ENCODE measurements around the gene KCNIP1. TPM values are rescaled to one million over a fixed set of nuclear protein-coding genes. Genes with fewer than 3 reads are reported as not detected.
A peak's percentile ranks its signal among the peaks of the same experiment; 100 is the strongest.

The KCNIP1 gene
- total and polyA plus RNA-seq, 4 donors = 31.2 to 165 (median 111) TPM

- no peaks in the 10 kb centered on the region for H3K9me3 ChIP-seq (ENCODE audit: control insufficient read depth, insufficient read depth, low read length)
- no peak overlapping the region for H3K4me3 ChIP-seq (ENCODE audit: low read depth, low read length)
- H3K27me3 ChIP-seq (ENCODE audit: control insufficient read depth, insufficient read depth, low read length) = no peaks in the 10 kb centered on the region
- peaks cover 21% of the 10 kb centered on the region for H3K4me1 ChIP-seq (ENCODE audit: control insufficient read depth, insufficient read depth, low read length)
- WGBS (ENCODE audit: insufficient coverage) = 75% methylated on average over 5 of the region's 5 CpGs
- no peaks in the 10 kb centered on the region for H3K36me3 ChIP-seq (ENCODE audit: control insufficient read depth, insufficient read depth, low read length)
- peak in 1 of 6 donors; percentile 50 for DNase-seq (ENCODE audit: low read depth in 4 of 6, low spot score in 6 of 6)
- no peak overlapping the region for H3K27ac ChIP-seq (ENCODE audit: low read depth, low read length)
Observed at GRCh38 chr5:170513856-170514525, 10.2 kb downstream of the KCNIP1 start.

DNA sequence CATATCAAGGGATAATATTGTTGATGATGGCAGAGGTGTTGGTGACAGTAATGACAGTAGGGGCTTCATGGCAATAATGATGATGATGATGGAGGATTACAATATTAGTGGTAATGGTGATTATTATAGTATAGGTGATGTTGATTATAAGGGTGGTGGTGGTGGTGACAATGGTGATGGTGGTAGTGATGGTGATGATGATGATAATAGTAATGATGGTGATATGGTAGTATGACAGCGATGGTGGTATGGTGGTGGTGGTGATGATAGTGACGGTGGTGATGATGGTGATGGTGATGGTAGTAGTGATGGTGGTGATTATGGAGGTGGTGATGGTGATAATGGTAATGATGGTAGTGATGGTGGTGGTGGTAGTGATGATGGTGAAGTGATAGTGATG lies 13.6 kb downstream of the KCNIP1 start:
- Histone ChIP-seq H3K27me3 (ENCODE audit: control insufficient read depth, insufficient read depth, low read length) (no peaks in the 10 kb centered on the region), H3K27ac (ENCODE audit: low read depth, low read length) (no peak overlapping the region), H3K4me3 (ENCODE audit: low read depth, low read length) (no peak overlapping the region), H3K4me1 (ENCODE audit: control insufficient read depth, insufficient read depth, low read length) (peaks cover 28% of the 10 kb centered on the region), H3K36me3 (ENCODE audit: control insufficient read depth, insufficient read depth, low read length) (no peaks in the 10 kb centered on the region), H3K9me3 (ENCODE audit: control insufficient read depth, insufficient read depth, low read length) (no peaks in the 10 kb centered on the region)
- WGBS (ENCODE audit: insufficient coverage) = 98% methylated on average over 2 of the region's 2 CpGs
- no peak for DNase-seq (ENCODE audit: low read depth in 4 of 6, low spot score in 6 of 6)

GRCh38 chr5:170518277-170518676 lies 14.5 kb downstream of the KCNIP1 start:
- Histone ChIP-seq H3K27me3 (ENCODE audit: control insufficient read depth, insufficient read depth, low read length) (no peaks in the 10 kb centered on the region), H3K27ac (ENCODE audit: low read depth, low read length) (no peak overlapping the region), H3K9me3 (ENCODE audit: control insufficient read depth, insufficient read depth, low read length) (no peaks in the 10 kb centered on the region), H3K4me1 (ENCODE audit: control insufficient read depth, insufficient read depth, low read length) (peaks cover 37% of the 10 kb centered on the region), H3K36me3 (ENCODE audit: control insufficient read depth, insufficient read depth, low read length) (no peaks in the 10 kb centered on the region), H3K4me3 (ENCODE audit: low read depth, low read length) (no peak overlapping the region)
- WGBS (ENCODE audit: insufficient coverage) = 80% methylated on average over 5 of the region's 5 CpGs
- DNase-seq (ENCODE audit: low read depth in 4 of 6, low spot score in 6 of 6) = peak in 1 of 6 donors; percentile 51

GRCh38 chr5:170519549-170519948 lies 15.7 kb downstream of the KCNIP1 start:
- Histone ChIP-seq H3K9me3 (ENCODE audit: control insufficient read depth, insufficient read depth, low read length) (no peaks in the 10 kb centered on the region), H3K36me3 (ENCODE audit: control insufficient read depth, insufficient read depth, low read length) (no peaks in the 10 kb centered on the region), H3K4me1 (ENCODE audit: control insufficient read depth, insufficient read depth, low read length) (peaks cover 41% of the 10 kb centered on the region), H3K27ac (ENCODE audit: low read depth, low read length) (no peak overlapping the region), H3K4me3 (ENCODE audit: low read depth, low read length) (no peak overlapping the region), H3K27me3 (ENCODE audit: control insufficient read depth, insufficient read depth, low read length) (no peaks in the 10 kb centered on the region)
- WGBS (ENCODE audit: insufficient coverage) = 66% methylated on average over 4 of the region's 5 CpGs
- peak in 1 of 6 donors; percentile 61 for DNase-seq (ENCODE audit: low read depth in 4 of 6, low spot score in 6 of 6)

GRCh38 chr5:170520372-170520771 lies 16.6 kb downstream of the KCNIP1 start:
- peaks cover 41% of the 10 kb centered on the region for H3K4me1 ChIP-seq (ENCODE audit: control insufficient read depth, insufficient read depth, low read length)
- H3K9me3 ChIP-seq (ENCODE audit: control insufficient read depth, insufficient read depth, low read length) = no peaks in the 10 kb centered on the region
- H3K36me3 ChIP-seq (ENCODE audit: control insufficient read depth, insufficient read depth, low read length) = no peaks in the 10 kb centered on the region
- H3K4me3 ChIP-seq (ENCODE audit: low read depth, low read length) = no peak overlapping the region
- H3K27ac ChIP-seq (ENCODE audit: low read depth, low read length) = no peak overlapping the region
- peak in 2 of 6 donors; percentile 73 to 83 for DNase-seq (ENCODE audit: low read depth in 4 of 6, low spot score in 6 of 6)
- no peaks in the 10 kb centered on the region for H3K27me3 ChIP-seq (ENCODE audit: control insufficient read depth, insufficient read depth, low read length)
- WGBS (ENCODE audit: insufficient coverage) = 81% methylated on average over 6 of the region's 6 CpGs

DNA sequence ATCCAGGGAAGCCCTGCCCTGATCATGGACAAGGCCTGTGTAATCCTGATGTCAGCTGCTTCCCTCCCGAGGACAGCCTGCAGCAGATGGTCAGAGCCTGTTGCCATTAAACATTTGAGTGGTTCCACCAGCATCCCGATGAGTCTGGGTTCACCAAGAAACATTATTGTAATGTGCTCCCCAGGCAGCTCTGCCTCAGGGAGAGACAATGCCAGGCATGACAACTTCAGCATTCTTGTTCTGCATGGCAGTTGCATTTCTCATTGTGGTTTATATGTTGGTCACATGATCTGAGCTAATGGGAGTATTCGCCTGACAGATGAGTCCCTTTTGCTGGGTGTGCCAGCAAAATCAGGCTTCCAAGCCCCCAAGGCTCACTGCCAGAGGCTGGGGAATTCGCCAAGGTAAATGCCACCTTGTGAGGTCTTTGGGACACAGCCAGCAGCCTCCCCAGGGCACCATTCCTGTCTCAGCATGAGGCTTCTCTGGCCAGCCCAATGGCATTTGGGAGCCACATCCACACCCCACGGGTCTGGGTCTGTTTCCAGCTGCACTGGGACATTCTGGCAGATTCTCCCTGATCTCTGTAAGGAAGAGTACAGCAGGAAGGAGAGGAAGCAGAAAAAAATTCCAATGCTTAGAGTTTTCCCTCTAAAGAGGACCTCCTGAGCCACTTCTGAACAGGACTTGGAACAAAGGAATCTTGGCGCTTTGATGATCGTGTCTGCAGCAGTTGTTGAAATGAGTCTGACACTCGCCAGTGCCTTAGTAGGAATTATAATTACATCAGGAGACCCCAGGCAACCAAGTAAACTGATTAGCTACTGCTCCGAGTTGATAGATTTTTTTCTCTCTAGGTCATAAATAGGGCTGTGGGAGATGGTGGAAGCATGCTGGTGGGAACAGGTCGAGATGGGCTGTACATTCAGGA lies 18.7 kb downstream of the KCNIP1 start:
- H3K36me3 ChIP-seq (ENCODE audit: control insufficient read depth, insufficient read depth, low read length) = peaks cover 3% of the 10 kb centered on the region
- 12% methylated on average over 7 of the region's 10 CpGs for WGBS (ENCODE audit: insufficient coverage)
- H3K9me3 ChIP-seq (ENCODE audit: control insufficient read depth, insufficient read depth, low read length) = no peaks in the 10 kb centered on the region
- no peaks in the 10 kb centered on the region for H3K27me3 ChIP-seq (ENCODE audit: control insufficient read depth, insufficient read depth, low read length)
- peak in 4 of 6 donors; percentile 30 to 92 (median 68) for DNase-seq (ENCODE audit: low read depth in 4 of 6, low spot score in 6 of 6)
- H3K27ac ChIP-seq (ENCODE audit: low read depth, low read length) = peak overlapping the region; percentile 64
- no peak overlapping the region for H3K4me3 ChIP-seq (ENCODE audit: low read depth, low read length)
- peaks cover 48% of the 10 kb centered on the region for H3K4me1 ChIP-seq (ENCODE audit: control insufficient read depth, insufficient read depth, low read length)

DNA sequence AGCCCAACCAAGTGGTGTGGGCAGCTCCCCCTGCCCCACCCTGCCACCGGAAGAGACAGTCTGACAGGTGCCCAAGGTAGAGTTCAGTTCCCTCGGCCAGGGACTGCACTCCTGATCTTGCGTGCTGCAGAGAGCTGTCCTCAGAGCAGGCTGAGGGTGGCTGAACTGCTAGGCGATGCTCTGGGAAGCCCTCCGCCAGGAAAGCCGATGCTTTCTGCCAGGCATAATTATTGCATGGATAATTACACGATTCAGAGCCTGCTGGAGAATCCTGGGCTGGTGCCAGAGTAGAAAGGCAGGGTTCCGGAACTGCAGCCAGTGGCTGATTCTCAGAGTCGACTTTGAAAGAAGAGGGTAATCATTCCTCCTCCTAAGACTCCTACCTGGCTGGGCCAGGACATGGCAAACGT lies 19.3 kb downstream of the KCNIP1 start:
- WGBS (ENCODE audit: insufficient coverage) = 2% methylated on average over 8 of the region's 10 CpGs
- Histone ChIP-seq H3K4me1 (ENCODE audit: control insufficient read depth, insufficient read depth, low read length) (peaks cover 52% of the 10 kb centered on the region), H3K27ac (ENCODE audit: low read depth, low read length) (peak overlapping the region; percentile 64), H3K4me3 (ENCODE audit: low read depth, low read length) (no peak overlapping the region), H3K27me3 (ENCODE audit: control insufficient read depth, insufficient read depth, low read length) (no peaks in the 10 kb centered on the region), H3K9me3 (ENCODE audit: control insufficient read depth, insufficient read depth, low read length) (no peaks in the 10 kb centered on the region), H3K36me3 (ENCODE audit: control insufficient read depth, insufficient read depth, low read length) (peaks cover 3% of the 10 kb centered on the region)
- DNase-seq (ENCODE audit: low read depth in 4 of 6, low spot score in 6 of 6) = peak; percentile 60 to 96 (median 77)

- H3K4me1 ChIP-seq (ENCODE audit: control insufficient read depth, insufficient read depth, low read length) = peaks cover 48% of the 10 kb centered on the region
- peaks cover 3% of the 10 kb centered on the region for H3K36me3 ChIP-seq (ENCODE audit: control insufficient read depth, insufficient read depth, low read length)
- H3K4me3 ChIP-seq (ENCODE audit: low read depth, low read length) = no peak overlapping the region
- H3K27ac ChIP-seq (ENCODE audit: low read depth, low read length) = peak overlapping the region; percentile 64
- no peak for DNase-seq (ENCODE audit: low read depth in 4 of 6, low spot score in 6 of 6)
- H3K27me3 ChIP-seq (ENCODE audit: control insufficient read depth, insufficient read depth, low read length) = no peaks in the 10 kb centered on the region
- H3K9me3 ChIP-seq (ENCODE audit: control insufficient read depth, insufficient read depth, low read length) = no peaks in the 10 kb centered on the region
- 77% methylated on average over 2 of the region's 2 CpGs for WGBS (ENCODE audit: insufficient coverage)
Observed at GRCh38 chr5:170523830-170524229, 20.0 kb downstream of the KCNIP1 start.

DNA sequence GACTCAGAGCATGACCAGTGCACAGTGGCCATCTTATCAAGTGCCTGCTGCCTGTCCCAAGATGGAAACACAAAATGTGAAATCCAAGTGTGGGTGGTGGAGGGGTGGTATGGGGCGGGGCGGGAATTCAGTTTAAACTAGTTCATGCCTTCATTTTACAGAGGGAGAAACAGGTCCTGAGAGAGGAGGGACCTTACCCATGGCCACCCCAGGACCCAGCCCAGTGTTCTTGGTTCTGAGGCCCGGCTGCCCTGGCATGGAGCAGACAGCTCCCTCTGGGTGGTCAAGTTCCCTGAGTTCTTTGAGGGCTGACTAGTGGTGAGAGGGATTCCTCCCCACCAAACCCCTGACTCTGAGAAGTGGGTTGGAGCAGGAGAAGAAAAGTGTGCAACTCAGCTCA lies 20.8 kb downstream of the KCNIP1 start:
- Histone ChIP-seq H3K27me3 (ENCODE audit: control insufficient read depth, insufficient read depth, low read length) (no peaks in the 10 kb centered on the region), H3K4me1 (ENCODE audit: control insufficient read depth, insufficient read depth, low read length) (peaks cover 47% of the 10 kb centered on the region)
- WGBS (ENCODE audit: insufficient coverage) = no CpG with 5 or more reads among the region's 3 CpGs

More for the DNA sequence above, 20.8 kb downstream of the KCNIP1 start:
- Histone ChIP-seq H3K9me3 (ENCODE audit: control insufficient read depth, insufficient read depth, low read length) (no peaks in the 10 kb centered on the region), H3K27ac (ENCODE audit: low read depth, low read length) (no peak overlapping the region), H3K36me3 (ENCODE audit: control insufficient read depth, insufficient read depth, low read length) (peaks cover 3% of the 10 kb centered on the region), H3K4me3 (ENCODE audit: low read depth, low read length) (no peak overlapping the region)
- no peak for DNase-seq (ENCODE audit: low read depth in 4 of 6, low spot score in 6 of 6)
